Activated naive CD4-positive, alpha-beta T cell treated with anti-CD3 and anti-CD28 coated beads, Interleukin-2, amount 10 ng/mL, durations not matched to agents 7 days and 5 days (primary cell): ENCODE data around the gene HDGFL3.
A peak's percentile ranks its signal among the peaks of the same experiment; 100 is the strongest.
"Not testable (repeated sequence)": the region's sequence is repeated elsewhere in the genome, so short reads cannot be mapped to it uniquely, and the experiment has no call there.

Experiments used
- CTCF ChIA-PET: fragments of 350-600 bp; sonication (Branson Sonifier 250); formaldehyde crosslinking; loops from one replicate; lab custom pipeline; 2021; ENCODE audit warnings: antibody characterized with exemption; lab: Charles Lee
- DNase-seq: peaks from one replicate; pipeline ENCODE4 v3.0.0-alpha.2; 2020
- H3K27ac Mint-ChIP-seq: one replicate; pipeline ENCODE4 v1.8.0; 2021; ENCODE audit warnings: mild to moderate bottlenecking, moderate library complexity, mixed read lengths
- H3K27me3 Mint-ChIP-seq: one replicate; pipeline ENCODE4 v1.8.0; 2021; ENCODE audit warnings: mild to moderate bottlenecking, mixed read lengths
- H3K36me3 Mint-ChIP-seq: one replicate; pipeline ENCODE4 v1.8.0; 2021; ENCODE audit warnings: mixed read lengths
- H3K4me1 Mint-ChIP-seq: one replicate; pipeline ENCODE4 v1.8.0; 2021; ENCODE audit warnings: mixed read lengths
- H3K4me3 Mint-ChIP-seq: one replicate; pipeline ENCODE4 v1.8.0; 2021; ENCODE audit warnings: mild to moderate bottlenecking, moderate library complexity, mixed read lengths
- H3K9me3 Mint-ChIP-seq: one replicate; pipeline ENCODE4 v1.8.0; 2021; ENCODE audit warnings: mixed read lengths

The HDGFL3 gene

GRCh38 chr15:83174891-83175290 is 32.7 kb downstream of the HDGFL3 start:
- CTCF ChIA-PET: no interaction called here
- no peak for DNase-seq
- Mint-ChIP-seq H3K4me3 (no peak overlapping the region), H3K27ac (no peak overlapping the region), H3K36me3 (peaks cover 6% of the 10 kb centered on the region), H3K4me1 (peaks cover 2% of the 10 kb centered on the region), H3K27me3 (peaks cover 31% of the 10 kb centered on the region), H3K9me3 (peaks cover 3% of the 10 kb centered on the region)

GRCh38 chr15:83170474-83171165 is 37.0 kb downstream of the HDGFL3 start:
- Mint-ChIP-seq H3K36me3 (peaks cover 31% of the 10 kb centered on the region), H3K4me1 (peaks cover 14% of the 10 kb centered on the region), H3K4me3 (no peak overlapping the region), H3K27me3 (peaks cover 46% of the 10 kb centered on the region), H3K9me3 (peaks cover 27% of the 10 kb centered on the region), H3K27ac (no peak overlapping the region)
- CTCF ChIA-PET: no interaction called here
- DNase-seq: no peak

GRCh38 chr15:83169576-83169975 is 38.0 kb downstream of the HDGFL3 start:
- Mint-ChIP-seq H3K27me3 (peaks cover 43% of the 10 kb centered on the region), H3K4me1 (peaks cover 23% of the 10 kb centered on the region), H3K36me3 (peaks cover 31% of the 10 kb centered on the region), H3K9me3 (peaks cover 27% of the 10 kb centered on the region)
- CTCF ChIA-PET, DNase-seq, H3K27ac Mint-ChIP-seq, H3K4me3 Mint-ChIP-seq: not testable (repeated sequence)

GRCh38 chr15:83166830-83167229 is 40.8 kb downstream of the HDGFL3 start:
- H3K4me3 Mint-ChIP-seq: no peak overlapping the region
- CTCF ChIA-PET: no interaction called here
- peaks cover 35% of the 10 kb centered on the region for H3K27me3 Mint-ChIP-seq
- peaks cover 27% of the 10 kb centered on the region for H3K9me3 Mint-ChIP-seq
- no peak overlapping the region for H3K27ac Mint-ChIP-seq
- H3K36me3 Mint-ChIP-seq: peaks cover 37% of the 10 kb centered on the region
- DNase-seq: no peak
- peaks cover 46% of the 10 kb centered on the region for H3K4me1 Mint-ChIP-seq

- H3K27me3 Mint-ChIP-seq: peaks cover 35% of the 10 kb centered on the region
- no peak overlapping the region for H3K27ac Mint-ChIP-seq
- no peak overlapping the region for H3K4me3 Mint-ChIP-seq
- H3K4me1 Mint-ChIP-seq: peaks cover 46% of the 10 kb centered on the region
- peaks cover 27% of the 10 kb centered on the region for H3K9me3 Mint-ChIP-seq
- CTCF ChIA-PET: no interaction called here
- DNase-seq: no peak
- peaks cover 37% of the 10 kb centered on the region for H3K36me3 Mint-ChIP-seq
Measured at GRCh38 chr15:83166218-83166617, 41.4 kb downstream of the HDGFL3 start.

GRCh38 chr15:83164771-83165404 is 42.7 kb downstream of the HDGFL3 start:
- peaks cover 46% of the 10 kb centered on the region for H3K4me1 Mint-ChIP-seq
- peaks cover 24% of the 10 kb centered on the region for H3K9me3 Mint-ChIP-seq
- H3K27ac Mint-ChIP-seq: peak overlapping the region; percentile 90
- CTCF ChIA-PET: interaction anchor here (1.1 to 1.4 kb wide), 2 partner anchors 42 to 44 kb away, joined by 3 to 4 read pairs; no protein-coding TSS in a partner anchor
- DNase-seq: peak; percentile 52
- peaks cover 35% of the 10 kb centered on the region for H3K36me3 Mint-ChIP-seq
- peaks cover 37% of the 10 kb centered on the region for H3K27me3 Mint-ChIP-seq
- H3K4me3 Mint-ChIP-seq: peak overlapping the region; percentile 50

GRCh38 chr15:83164111-83164770 is 43.4 kb downstream of the HDGFL3 start:
- Mint-ChIP-seq H3K4me1 (peaks cover 46% of the 10 kb centered on the region), H3K9me3 (peaks cover 22% of the 10 kb centered on the region), H3K36me3 (peaks cover 36% of the 10 kb centered on the region), H3K4me3 (peak overlapping the region; percentile 50), H3K27ac (peak overlapping the region; percentile 90), H3K27me3 (peaks cover 36% of the 10 kb centered on the region)
- CTCF ChIA-PET: interaction anchor here (1.1 to 1.4 kb wide), 2 partner anchors 42 to 44 kb away, joined by 3 to 4 read pairs; no protein-coding TSS in a partner anchor
- DNase-seq: no peak

- peaks cover 27% of the 10 kb centered on the region for H3K36me3 Mint-ChIP-seq
- H3K9me3 Mint-ChIP-seq: peaks cover 15% of the 10 kb centered on the region
- peaks cover 46% of the 10 kb centered on the region for H3K4me1 Mint-ChIP-seq
- no peak for DNase-seq
- CTCF ChIA-PET: interaction anchor here (1.4 kb wide), 1 partner anchor 152 kb away, joined by 4 read pairs; the partner anchor contains the start of gene C15orf40
- peaks cover 26% of the 10 kb centered on the region for H3K27me3 Mint-ChIP-seq
- peak overlapping the region; percentile 19 for H3K4me3 Mint-ChIP-seq
- H3K27ac Mint-ChIP-seq: peak overlapping the region; percentile 82
Measured at GRCh38 chr15:83163032-83163431, 44.6 kb downstream of the HDGFL3 start.

- DNase-seq: no peak
- Mint-ChIP-seq H3K27ac (no peak overlapping the region), H3K36me3 (peaks cover 24% of the 10 kb centered on the region), H3K4me1 (peaks cover 40% of the 10 kb centered on the region), H3K4me3 (no peak overlapping the region), H3K27me3 (peaks cover 16% of the 10 kb centered on the region), H3K9me3 (no peaks in the 10 kb centered on the region)
- CTCF ChIA-PET: interaction anchor here (0.7 kb wide), 1 partner anchor 47 kb away, joined by 3 read pairs; no protein-coding TSS in a partner anchor
Measured at GRCh38 chr15:83160741-83161140, 46.9 kb downstream of the HDGFL3 start.

- Mint-ChIP-seq H3K4me1 (peaks cover 23% of the 10 kb centered on the region), H3K4me3 (no peak overlapping the region), H3K27me3 (peaks cover 16% of the 10 kb centered on the region), H3K9me3 (no peaks in the 10 kb centered on the region), H3K36me3 (peaks cover 22% of the 10 kb centered on the region), H3K27ac (no peak overlapping the region)
- DNase-seq: no peak
- CTCF ChIA-PET: no interaction called here
Measured at GRCh38 chr15:83158393-83158792, 49.2 kb downstream of the HDGFL3 start.

- Mint-ChIP-seq H3K27me3 (peaks cover 16% of the 10 kb centered on the region), H3K27ac (no peak overlapping the region), H3K4me1 (peaks cover 11% of the 10 kb centered on the region), H3K36me3 (peaks cover 15% of the 10 kb centered on the region), H3K4me3 (no peak overlapping the region), H3K9me3 (no peaks in the 10 kb centered on the region)
- CTCF ChIA-PET: no interaction called here
- DNase-seq: no peak
Measured at GRCh38 chr15:83155942-83156341, 51.7 kb downstream of the HDGFL3 start.

- H3K36me3 Mint-ChIP-seq: peaks cover 17% of the 10 kb centered on the region
- H3K9me3 Mint-ChIP-seq: no peaks in the 10 kb centered on the region
- CTCF ChIA-PET: no interaction called here
- no peak overlapping the region for H3K27ac Mint-ChIP-seq
- H3K27me3 Mint-ChIP-seq: no peaks in the 10 kb centered on the region
- peaks cover 11% of the 10 kb centered on the region for H3K4me1 Mint-ChIP-seq
- no peak overlapping the region for H3K4me3 Mint-ChIP-seq
- no peak for DNase-seq
Measured at GRCh38 chr15:83153288-83153687, 54.3 kb downstream of the HDGFL3 start.

- CTCF ChIA-PET: interaction anchor here (0.6 kb wide), 1 partner anchor 215 kb away, joined by 3 read pairs; no protein-coding TSS in a partner anchor
- peaks cover 21% of the 10 kb centered on the region for H3K36me3 Mint-ChIP-seq
Measured at GRCh38 chr15:83144771-83145170, 62.9 kb downstream of the HDGFL3 start.

GRCh38 chr15:83142151-83142550 is 65.5 kb downstream of the HDGFL3 start:
- H3K27me3 Mint-ChIP-seq, H3K4me3 Mint-ChIP-seq, CTCF ChIA-PET: not testable (repeated sequence)

More at GRCh38 chr15:83144771-83145170, 62.9 kb downstream of the HDGFL3 start:
- Mint-ChIP-seq H3K27ac (no peak overlapping the region), H3K9me3 (no peaks in the 10 kb centered on the region), H3K27me3 (peaks cover 4% of the 10 kb centered on the region), H3K4me3 (no peak overlapping the region), H3K4me1 (no peaks in the 10 kb centered on the region)
- no peak for DNase-seq

More at GRCh38 chr15:83142151-83142550, 65.5 kb downstream of the HDGFL3 start:
- not testable (repeated sequence) for H3K27ac Mint-ChIP-seq, H3K9me3 Mint-ChIP-seq, DNase-seq, H3K4me1 Mint-ChIP-seq
- peaks cover 18% of the 10 kb centered on the region for H3K36me3 Mint-ChIP-seq
